OCI-LY7 (cell line): ENCODE results near the gene USP24. TPM values are rescaled to one million over a fixed set of nuclear protein-coding genes. Genes with fewer than 3 reads are reported as not detected.
"Not testable (repeated sequence)": the region's sequence is repeated elsewhere in the genome, so short reads cannot be mapped to it uniquely, and the experiment has no call there.

ENCODE experiments used
- BruUV-seq: library from RNA; stranded (reverse); fragments of 400-500 nt; replicated peaks from 2 replicates; lab custom pipeline; 2021; lab: Mats Ljungman, UMichigan
- CTCF ChIA-PET: fragments of 300-600 bp; sonication (Branson Sonifier 250); formaldehyde crosslinking; loops from one replicate; lab custom pipeline; 2022; ENCODE audit warnings: antibody characterized with exemption; ENCODE audit not compliant: unreplicated experiment; lab: Charles Lee
- POLR2A ChIA-PET: fragments of 300-600 bp; sonication (Branson Sonifier 250); formaldehyde crosslinking; loops from one replicate; lab custom pipeline; 2022; ENCODE audit warnings: antibody characterized with exemption; lab: Charles Lee
- DNase-seq: peaks from one replicate; pipeline ENCODE4 v3.0.0-alpha.2; 2015; ENCODE audit warnings: low spot score
- H2AFZ ChIP-seq: fragments of 200-600 bp; sonication (generic), shearing (Covaris generic); 2 replicates; pipeline ENCODE4 v1.6.1; 2014; ENCODE audit warnings: mild to moderate bottlenecking, antibody characterized with exemption, low read length, moderate library complexity
- H3K27ac ChIP-seq: fragments of 200-600 bp; sonication (generic); 2 replicates; pipeline ENCODE4 v1.5.1; 2014; ENCODE audit warnings: mixed run types, low read depth, mild to moderate bottlenecking, moderate library complexity, low read length, inconsistent platforms; ENCODE audit not compliant: poor library complexity, severe bottlenecking
- H3K36me3 ChIP-seq: fragments of 200-600 bp; sonication (generic); 2 replicates; pipeline ENCODE4 v1.6.1; 2014; ENCODE audit warnings: mild to moderate bottlenecking, antibody characterized with exemption, low read length, moderate library complexity, mixed read lengths; ENCODE audit not compliant: insufficient read depth
- H3K4me1 ChIP-seq: fragments of 200-600 bp; sonication (generic); 2 replicates; pipeline ENCODE4 v1.5.1; 2014; ENCODE audit warnings: mild to moderate bottlenecking, low read length; ENCODE audit not compliant: insufficient read depth, poor library complexity, severe bottlenecking
- H3K4me2 ChIP-seq: fragments of 200-600 bp; sonication (generic); 2 replicates; pipeline ENCODE4 v1.6.1; 2014; ENCODE audit warnings: mild to moderate bottlenecking, low read length
- H3K4me3 ChIP-seq: fragments of 200-600 bp; sonication (generic); 2 replicates; pipeline ENCODE4 v1.5.1; 2014; ENCODE audit warnings: mild to moderate bottlenecking, low read depth, low read length; ENCODE audit not compliant: poor library complexity, severe bottlenecking
- H3K79me2 ChIP-seq: fragments of 200-600 bp; sonication (generic); 2 replicates; pipeline ENCODE4 v1.6.1; 2016; ENCODE audit warnings: low read depth, mild to moderate bottlenecking, low read length, moderate library complexity, mixed read lengths; ENCODE audit not compliant: insufficient read depth
- H3K9me2 ChIP-seq: fragments of 200-600 bp; sonication (generic); 2 replicates; pipeline ENCODE4 v1.6.1; 2016; ENCODE audit warnings: mild to moderate bottlenecking, low read length, mixed read lengths; ENCODE audit not compliant: insufficient read depth
- H3K9me3 ChIP-seq: fragments of 200-600 bp; sonication (generic); 2 replicates; pipeline ENCODE4 v1.6.1; 2014; ENCODE audit warnings: mild to moderate bottlenecking, mixed run types, low read length, mixed read lengths
- H4K20me1 ChIP-seq: fragments of 200-600 bp; sonication (generic); 2 replicates; pipeline ENCODE4 v1.6.1; 2014; ENCODE audit warnings: mild to moderate bottlenecking, antibody characterized with exemption, low read length, moderate library complexity, mixed read lengths; ENCODE audit not compliant: insufficient read depth
- CTCF ChIP-seq: fragments of 200-600 bp; sonication (generic); conservative IDR thresholded peaks from 2 replicates; pipeline ENCODE4 v1.5.1; 2014; ENCODE audit warnings: mild to moderate bottlenecking, antibody characterized with exemption, low read length, moderate library complexity, mixed read lengths
- EZH2phosphoT487 ChIP-seq: fragments of 200-600 bp; sonication (generic); IDR thresholded peaks from 2 replicates; pipeline ENCODE4 v1.6.1; 2018; ENCODE audit warnings: low read depth, borderline replicate concordance, mild to moderate bottlenecking, mixed run types, antibody characterized with exemption, low read length, moderate library complexity, mixed read lengths
- intact Hi-C: fragments of 100-400 bp; cut with micrococcal nuclease; formaldehyde crosslinking; loops from one replicate; pipeline ENCODE4 v1.10.0; 2022; ENCODE audit not compliant: unreplicated experiment
- total RNA-seq, 2 experiments: library from RNA; depleted of rRNA in 1 of 2; stranded (reverse); fragments of >200 nt in 1 of 2; shearing (Covaris generic) in 1 of 2; gene quantifications; 2 replicates each; pipeline ENCODE4 v1.2.3, GENCODE V29; 2014 to 2022

Gene USP24
- total RNA-seq, 2 experiments from 2014 or later, result 35.1 to 46.3 TPM

DNA sequence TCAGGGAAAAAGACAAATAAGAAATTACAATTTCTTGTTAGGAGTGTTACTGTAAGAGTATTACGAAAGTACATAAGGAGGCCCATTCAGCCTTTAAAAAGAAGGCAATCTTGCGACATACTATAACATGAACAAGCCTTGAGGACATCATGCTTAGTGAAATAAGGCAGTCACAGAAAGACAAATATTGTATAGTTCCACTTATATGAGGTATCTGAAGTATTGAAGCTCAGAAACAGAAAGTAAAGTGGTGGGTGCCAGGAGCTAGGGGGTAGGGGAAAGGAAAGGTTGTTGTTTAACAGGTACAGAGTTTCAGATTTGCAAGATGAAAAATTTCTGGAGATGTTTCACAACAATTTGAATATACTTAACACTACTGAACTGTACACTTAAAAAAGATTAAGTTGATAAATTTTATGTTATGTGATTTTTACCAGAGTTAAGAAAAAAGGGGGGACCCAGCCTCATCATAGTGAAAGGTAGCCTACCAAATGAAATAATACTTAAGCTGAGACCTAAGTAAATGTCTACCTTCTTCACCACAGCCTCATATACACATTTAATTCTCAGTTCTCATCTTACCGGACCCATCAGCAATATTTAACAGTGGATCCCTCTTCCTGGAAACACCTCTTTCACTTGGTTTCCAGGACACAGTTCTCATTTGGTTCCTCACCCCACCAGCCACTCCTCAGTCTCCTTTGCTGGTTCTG is 19.5 kb downstream of the USP24 start:
- no peaks in the 10 kb centered on the region for H4K20me1 ChIP-seq
- no TSS peak for BruUV-seq
- peaks cover 11% of the 10 kb centered on the region; the same call in 1 of the 2 replicates for H3K79me2 ChIP-seq
- no peak overlapping the region for H2AFZ ChIP-seq
- ChIA-PET POLR2A (interaction anchor here (0.7 to 2.3 kb wide), 2 partner anchors 14 to 15 kb away, joined by 3 to 9 read pairs; no protein-coding TSS in a partner anchor), CTCF (interaction anchor here (1.1 kb wide), 1 partner anchor 18 kb away, joined by 3 read pairs; no protein-coding TSS in a partner anchor)
- no peaks in the 10 kb centered on the region for H3K9me3 ChIP-seq
- H3K4me1 ChIP-seq, result no peaks in the 10 kb centered on the region
- no peak for TF ChIP-seq EZH2phosphoT487
- TF ChIP-seq CTCF, result no peak
- intact Hi-C loops, result no loop called here
- H3K4me2 ChIP-seq, result no peak overlapping the region
- H3K36me3 ChIP-seq, result peaks cover 20% of the 10 kb centered on the region
- no peak overlapping the region for H3K27ac ChIP-seq
- no peaks in the 10 kb centered on the region for H3K9me2 ChIP-seq
- no peak overlapping the region for H3K4me3 ChIP-seq
- no peak for DNase-seq

GRCh38 chr1:55194851-55195250 is 20.3 kb downstream of the USP24 start:
- H3K4me1 ChIP-seq, result no peaks in the 10 kb centered on the region
- H3K79me2 ChIP-seq, result peaks cover 11% of the 10 kb centered on the region; the same call in 1 of the 2 replicates
- H4K20me1 ChIP-seq, result no peaks in the 10 kb centered on the region
- TF ChIP-seq CTCF, result no peak
- TF ChIP-seq EZH2phosphoT487, result no peak
- H3K4me2 ChIP-seq, result no peak overlapping the region
- CTCF ChIA-PET, result interaction anchor here (1.1 kb wide), 1 partner anchor 19 kb away, joined by 3 read pairs; no protein-coding TSS in a partner anchor
- peaks cover 15% of the 10 kb centered on the region for H3K36me3 ChIP-seq
- no peak overlapping the region for H3K4me3 ChIP-seq
- no peaks in the 10 kb centered on the region for H3K9me3 ChIP-seq
- no peak overlapping the region for H3K27ac ChIP-seq
- DNase-seq, result no peak
- no peak overlapping the region for H2AFZ ChIP-seq
- no TSS peak for BruUV-seq
- intact Hi-C loops, result no loop called here
- POLR2A ChIA-PET, result interaction anchor here (1.4 to 2.3 kb wide), 2 partner anchors 15 to 17 kb away, joined by 3 to 9 read pairs; no protein-coding TSS in a partner anchor
- H3K9me2 ChIP-seq, result no peaks in the 10 kb centered on the region

DNA sequence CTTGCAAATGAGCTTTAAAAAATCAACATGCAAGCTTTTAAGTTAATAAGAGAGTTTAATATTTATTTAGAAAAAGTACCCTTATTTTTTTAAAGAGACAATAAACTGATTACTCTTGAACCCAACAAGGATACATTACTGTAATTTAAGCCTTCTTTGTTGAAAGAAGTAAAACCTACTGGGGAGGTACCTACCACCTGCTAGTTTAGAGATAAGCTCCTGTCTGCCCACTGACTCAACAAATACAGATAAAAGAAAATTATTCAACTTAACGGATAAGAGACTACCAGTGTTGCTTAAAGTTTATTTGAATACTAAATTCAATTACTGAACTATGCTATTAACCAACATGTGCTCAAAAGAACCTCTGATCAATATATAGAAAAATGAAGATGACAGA is 23.1 kb downstream of the USP24 start:
- Histone ChIP-seq H3K9me3 (peaks cover 8% of the 10 kb centered on the region; the same call in 1 of the 2 replicates), H3K79me2 (peaks cover 32% of the 10 kb centered on the region; the same call in 1 of the 2 replicates), H3K4me1 (no peaks in the 10 kb centered on the region), H3K27ac (no peak overlapping the region), H3K4me2 (no peak overlapping the region), H3K4me3 (no peak overlapping the region), H3K36me3 (no peaks in the 10 kb centered on the region), H3K9me2 (no peaks in the 10 kb centered on the region), H4K20me1 (no peaks in the 10 kb centered on the region), H2AFZ (no peak overlapping the region)
- ChIA-PET POLR2A (interaction anchor here (0.7 to 1.0 kb wide), 3 partner anchors 8 to 32 kb away, joined by 3 read pairs; no protein-coding TSS in a partner anchor), CTCF (no interaction called here)
- intact Hi-C loops, result no loop called here
- TF ChIP-seq CTCF (no peak), EZH2phosphoT487 (no peak)
- no peak for DNase-seq
- no TSS peak for BruUV-seq

DNA sequence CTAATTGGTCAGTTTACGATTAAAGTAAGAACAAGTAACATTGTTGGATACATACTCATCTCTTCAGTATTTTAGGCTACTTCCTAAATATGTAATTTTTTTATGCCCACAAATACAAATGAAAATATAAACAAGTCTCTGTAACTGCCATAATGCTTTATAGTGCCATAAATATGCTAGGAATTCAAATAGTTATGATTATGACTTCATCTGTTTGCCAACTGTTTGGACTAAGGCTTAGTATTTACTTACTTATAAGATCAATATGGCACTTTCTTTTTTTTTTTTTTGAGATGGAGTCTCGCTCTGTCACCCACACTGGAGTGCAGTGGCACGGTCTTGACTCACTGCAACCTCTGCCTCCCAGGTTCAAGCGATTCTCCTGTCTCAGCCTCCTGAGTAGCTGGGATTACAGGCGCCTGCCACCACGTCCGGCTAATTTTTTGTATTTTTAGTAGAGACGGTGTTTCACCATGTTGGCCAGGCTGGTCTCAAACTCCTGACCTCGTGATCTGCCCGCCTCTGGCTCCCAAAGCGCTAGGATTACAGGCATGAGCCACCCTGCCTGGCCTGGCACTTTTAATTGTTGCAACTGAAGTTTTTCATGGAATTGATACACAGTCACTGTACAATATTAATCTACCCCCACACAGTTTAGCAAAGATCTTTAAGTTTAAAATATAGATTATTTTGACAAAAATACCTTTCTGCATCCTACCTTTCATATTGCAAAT is 23.8 kb downstream of the USP24 start:
- POLR2A ChIA-PET, result interaction anchor here (0.7 to 0.8 kb wide), 2 partner anchors 9 to 16 kb away, joined by 3 read pairs; no protein-coding TSS in a partner anchor
- H3K4me3 ChIP-seq, H3K36me3 ChIP-seq, H4K20me1 ChIP-seq, H2AFZ ChIP-seq, intact Hi-C loops, H3K9me3 ChIP-seq, H3K27ac ChIP-seq, H3K4me2 ChIP-seq, CTCF ChIA-PET, BruUV-seq, H3K4me1 ChIP-seq, DNase-seq, H3K9me2 ChIP-seq: not testable (repeated sequence)
- H3K79me2 ChIP-seq, result peaks cover 34% of the 10 kb centered on the region; the same call in 1 of the 2 replicates
